Measurements from ENCODE around the gene PDYN.

PDYN gene

DNA sequence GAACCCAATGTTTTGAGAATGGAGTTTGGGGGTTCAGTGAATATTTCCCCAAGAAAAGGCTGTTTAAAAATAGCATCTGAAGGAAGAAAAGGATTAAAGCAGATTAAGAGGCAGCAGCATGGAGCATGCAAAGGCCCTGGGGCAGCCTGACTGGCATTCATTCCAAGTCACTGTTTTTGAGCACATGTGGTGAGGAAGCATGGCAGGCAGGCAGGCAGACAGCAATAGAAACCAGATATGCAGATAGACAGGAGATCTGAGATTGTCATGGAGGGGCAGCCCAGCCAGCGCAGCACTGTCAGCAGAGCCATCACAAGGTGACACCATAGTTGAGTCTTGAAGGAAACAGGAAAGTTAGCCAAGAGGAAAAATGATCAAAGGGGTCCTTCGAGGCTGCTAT, 60.9 kb downstream of the PDYN start:
- no peak for DNase-seq

DNA sequence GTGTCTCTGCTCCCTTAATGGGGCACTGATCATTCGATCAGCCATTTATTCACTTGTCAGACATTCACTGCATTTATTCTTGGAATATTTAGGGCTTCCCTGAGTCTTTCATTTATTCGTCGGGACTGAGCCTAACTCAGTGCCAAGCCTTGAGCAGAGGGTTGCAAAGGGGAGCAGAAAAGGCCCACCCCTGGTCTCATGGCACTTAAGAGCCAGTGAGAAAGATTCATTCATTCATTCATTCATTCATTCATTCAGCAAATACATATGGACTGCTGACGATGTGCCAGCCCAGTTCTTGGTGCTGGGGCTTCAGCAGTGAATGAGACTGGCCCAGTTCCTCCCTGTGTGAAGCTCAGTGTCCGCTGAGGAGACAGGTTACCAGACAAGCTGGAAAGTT, 62.0 kb downstream of the PDYN start:
- no peak for DNase-seq

DNA sequence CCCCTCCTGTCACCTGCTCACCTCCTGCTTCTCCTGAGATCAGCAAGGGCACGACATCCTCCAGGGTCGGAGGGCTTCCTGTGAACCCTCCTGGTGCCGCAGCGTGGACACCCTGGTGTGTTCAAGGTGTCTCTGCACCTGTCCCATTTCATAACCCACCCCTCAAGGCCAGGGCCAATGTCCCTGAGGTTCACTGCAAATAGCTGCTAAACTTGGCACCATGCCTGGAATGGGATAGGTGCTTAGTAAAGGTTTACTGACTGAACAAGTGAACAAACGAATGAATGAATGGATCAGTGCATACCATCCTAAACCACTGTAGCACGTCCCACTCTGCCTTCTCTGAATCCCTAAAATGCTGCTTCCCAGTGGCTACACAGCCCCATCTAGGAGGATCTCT, 63.7 kb downstream of the PDYN start:
- no peak for DNase-seq

DNA sequence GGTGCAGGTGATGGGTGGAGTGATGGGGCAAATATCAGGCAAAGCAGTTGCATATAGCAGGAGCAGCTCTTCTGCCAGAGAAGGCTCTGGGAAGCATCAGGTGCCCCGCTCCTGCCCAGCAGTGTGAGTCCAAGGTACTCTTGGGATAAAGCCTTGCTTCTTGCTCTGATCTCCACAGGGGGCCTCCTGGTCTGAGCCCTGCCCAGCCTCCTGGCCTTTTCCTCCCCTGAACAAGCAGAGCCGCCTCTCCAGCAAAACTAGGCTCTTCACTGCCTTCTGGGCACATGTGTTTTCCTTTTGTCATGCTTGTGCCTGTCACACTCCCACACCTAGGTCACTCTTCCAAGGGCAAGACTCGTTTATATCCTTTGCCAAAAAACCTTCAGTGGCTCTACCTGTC, 64.4 kb downstream of the PDYN start:
- DNase-seq: no peak

DNA sequence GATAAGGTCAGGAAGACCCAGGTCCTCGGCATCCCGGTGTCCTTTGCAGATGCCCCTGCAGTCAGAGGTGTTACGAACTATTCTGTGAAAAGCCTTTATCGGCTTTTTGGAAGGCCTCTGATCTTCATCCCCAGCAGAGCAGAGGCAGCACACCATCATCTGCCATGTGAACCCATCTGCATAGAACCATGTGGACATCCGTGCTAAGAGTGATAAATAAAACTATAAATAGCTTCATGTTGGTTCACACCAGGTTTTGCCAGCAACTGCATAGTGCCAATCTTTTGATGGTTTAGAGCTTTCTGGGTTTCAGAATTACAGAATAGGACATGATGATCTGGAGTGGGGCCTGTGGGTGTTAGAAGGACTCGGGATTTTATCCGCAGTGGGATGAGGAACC, 65.1 kb downstream of the PDYN start:
- no peak for DNase-seq

Measured in inflammatory macrophage treated with lipopolysaccharide for 1 hour (primary cell).